NCI-H2227 (cell line): Measurements from ENCODE around the gene OTOA.
"Not testable (repeated sequence)": the region's sequence is repeated elsewhere in the genome, so short reads cannot be mapped to it uniquely, and the experiment has no call there.

Experiments used
- DNase-seq: peaks from one replicate; lab custom pipeline; 2025; ENCODE audit not compliant: unreplicated experiment; lab: John Stamatoyannopoulos, UW

OTOA gene

DNA sequence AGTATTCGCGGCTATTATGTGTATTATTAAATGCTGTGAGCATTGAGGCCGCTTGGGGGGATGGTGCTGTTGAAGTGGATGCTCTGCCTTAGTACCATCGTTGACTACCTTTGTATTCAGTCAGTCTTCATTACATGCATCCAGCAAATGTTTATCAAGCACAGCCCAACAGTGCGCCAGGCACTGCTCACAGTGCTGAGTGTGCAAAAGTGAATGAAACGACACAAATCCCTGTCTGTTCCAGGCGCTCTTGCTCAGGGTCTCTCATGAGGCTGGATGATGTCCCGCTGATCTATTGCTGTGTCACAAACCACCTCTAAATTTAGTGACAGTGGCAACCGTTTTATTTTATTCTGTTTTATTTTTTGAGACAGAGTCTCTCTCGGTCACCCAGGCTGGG lies 53.8 kb downstream of the OTOA start:
- DNase-seq, result no peak

DNA sequence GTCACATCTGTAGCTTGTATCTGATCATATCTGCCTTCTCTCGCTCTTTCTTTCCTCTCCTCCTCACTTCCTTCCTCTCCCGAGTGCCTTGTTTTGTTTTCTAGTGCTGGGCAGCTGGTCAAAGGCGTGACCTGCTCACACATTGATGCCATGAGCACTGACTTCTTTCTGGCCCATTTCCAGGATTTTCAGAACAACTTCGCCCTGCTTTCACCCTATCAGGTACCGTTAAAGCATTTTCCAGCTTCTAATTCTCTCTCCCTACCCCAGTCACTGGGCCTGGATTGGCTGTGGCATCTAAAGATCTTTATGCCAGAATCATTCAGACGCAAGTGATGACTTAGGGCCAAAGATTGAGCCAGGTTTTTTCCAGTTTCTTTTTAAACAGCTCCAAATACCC lies 55.5 kb downstream of the OTOA start:
- DNase-seq, result no peak

DNA sequence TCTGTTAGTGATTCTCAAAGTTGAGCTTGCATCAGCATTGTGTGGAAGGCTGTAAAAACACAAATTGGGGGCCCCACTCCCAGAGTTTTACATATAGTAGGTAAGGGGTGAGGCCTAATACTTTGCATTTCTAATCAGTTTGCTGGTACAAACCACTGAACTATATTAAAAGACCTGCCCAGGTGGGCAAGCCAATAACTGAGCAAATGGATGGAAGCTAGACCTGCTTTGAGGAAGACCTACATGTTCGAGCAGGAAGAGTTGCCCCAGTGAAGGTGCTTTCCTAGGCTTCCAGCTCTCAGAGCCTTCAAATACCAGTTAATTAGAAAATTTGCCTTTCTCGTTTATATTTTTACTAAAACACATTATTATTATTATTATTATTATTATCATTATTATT lies 56.8 kb downstream of the OTOA start:
- no peak for DNase-seq

DNA sequence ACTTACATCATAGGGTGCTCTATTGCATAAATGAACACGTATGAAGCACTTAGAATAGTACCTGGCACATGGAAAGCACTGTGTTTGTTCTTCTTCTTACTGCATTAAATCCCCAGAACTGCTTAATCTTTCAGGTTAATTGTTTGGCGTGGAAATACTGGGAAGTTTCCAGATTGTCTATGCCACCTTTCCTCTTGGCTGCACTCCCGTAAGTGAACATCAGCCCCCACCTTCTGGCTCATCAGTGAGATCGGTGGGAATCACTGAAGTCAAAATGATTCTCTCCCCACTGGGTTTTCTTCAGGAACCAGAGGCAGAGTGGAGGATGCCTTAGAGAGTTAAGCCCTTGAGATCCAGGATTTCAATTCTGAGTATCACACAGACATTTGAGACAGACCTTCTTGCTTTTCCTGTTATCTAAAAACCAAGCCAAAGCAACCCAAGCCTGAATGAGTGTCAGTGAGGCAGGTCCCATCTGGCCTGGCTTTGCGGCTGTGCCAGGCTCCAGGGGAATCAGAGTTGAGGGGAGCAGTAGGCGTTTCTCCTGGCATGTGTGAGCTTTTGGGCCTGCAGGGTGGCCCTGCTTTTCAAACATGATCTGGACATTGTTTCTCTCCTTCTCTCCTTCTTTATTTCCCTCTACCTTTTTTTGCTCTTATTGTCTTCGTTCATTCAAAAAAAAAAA lies 59.1 kb downstream of the OTOA start:
- no peak for DNase-seq

DNA sequence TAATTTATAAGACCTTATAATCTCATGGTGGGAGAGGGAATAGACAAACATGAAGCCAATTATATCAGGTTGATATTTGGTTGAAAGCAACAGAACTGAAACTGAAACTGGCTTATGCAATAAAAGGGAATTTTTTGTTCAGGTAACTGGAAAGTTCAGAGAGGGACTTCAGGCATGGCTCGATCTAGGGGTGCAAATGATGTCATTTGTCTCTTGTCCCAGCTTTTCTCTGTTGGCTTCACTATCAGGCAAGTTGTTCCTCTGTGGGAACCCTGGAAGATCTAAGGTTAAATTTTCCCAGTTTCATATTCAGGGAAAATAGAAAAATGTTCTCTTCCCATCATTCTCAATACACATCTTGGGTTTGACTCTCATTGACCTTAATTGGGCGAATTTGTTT lies 59.8 kb downstream of the OTOA start:
- DNase-seq, result no peak

DNA sequence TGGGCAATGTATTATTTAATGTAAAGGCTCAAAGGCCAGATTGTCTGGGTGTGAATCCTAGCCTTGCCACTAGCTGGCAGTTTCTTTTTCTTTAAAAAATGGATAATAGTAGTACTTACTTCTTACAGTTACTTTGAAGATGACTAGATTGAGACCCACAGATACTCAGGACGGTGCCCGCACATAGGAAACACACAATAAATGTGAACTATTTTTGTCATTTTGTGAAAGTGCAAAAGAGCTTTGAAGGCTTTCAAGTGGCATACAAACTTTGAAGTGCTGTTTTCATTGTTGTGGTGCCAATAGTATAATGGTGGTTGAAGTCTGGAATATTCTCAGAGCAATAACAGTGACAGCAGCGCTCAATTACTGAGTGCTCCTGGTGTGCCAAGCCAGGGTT lies 63.6 kb downstream of the OTOA start:
- no peak for DNase-seq

DNA sequence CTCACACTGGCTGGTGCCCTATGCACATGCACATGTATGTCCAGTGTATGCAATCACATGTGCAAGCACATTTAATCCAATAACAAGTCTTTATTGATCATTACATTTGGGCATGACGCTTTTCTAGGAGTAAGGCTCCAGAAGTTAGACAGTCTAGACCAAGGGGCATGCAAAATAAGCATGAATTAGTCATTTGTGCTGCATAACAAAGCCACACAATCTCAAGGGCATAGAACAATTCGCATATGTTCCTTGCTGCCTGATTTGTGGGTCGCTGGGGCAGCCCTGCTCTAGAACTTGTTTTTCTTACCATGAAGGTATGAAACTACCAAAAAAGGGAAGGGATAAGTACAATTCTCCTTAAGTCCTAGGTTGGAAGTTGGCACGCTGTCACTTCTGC lies 67.5 kb downstream of the OTOA start:
- DNase-seq, result not testable (repeated sequence)

DNA sequence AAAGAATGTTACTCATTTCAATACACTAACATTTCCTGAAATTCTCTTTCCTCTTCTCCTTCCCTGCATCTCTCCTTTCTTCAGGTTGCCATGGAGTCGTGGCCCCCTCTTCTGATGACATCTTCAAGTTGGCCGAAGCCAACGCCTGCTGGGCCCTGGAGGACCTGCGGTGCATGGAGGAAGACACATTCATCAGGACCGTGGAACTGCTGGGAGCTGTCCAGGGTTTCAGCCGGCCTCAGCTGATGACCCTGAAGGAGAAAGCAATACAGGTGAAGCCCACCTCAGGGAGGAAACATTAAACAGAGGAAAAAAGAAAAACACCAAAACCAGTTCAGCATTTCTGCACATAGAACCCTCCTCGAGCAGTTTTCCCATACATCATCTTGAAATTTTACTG lies 76.9 kb downstream of the OTOA start:
- not testable (repeated sequence) for DNase-seq

DNA sequence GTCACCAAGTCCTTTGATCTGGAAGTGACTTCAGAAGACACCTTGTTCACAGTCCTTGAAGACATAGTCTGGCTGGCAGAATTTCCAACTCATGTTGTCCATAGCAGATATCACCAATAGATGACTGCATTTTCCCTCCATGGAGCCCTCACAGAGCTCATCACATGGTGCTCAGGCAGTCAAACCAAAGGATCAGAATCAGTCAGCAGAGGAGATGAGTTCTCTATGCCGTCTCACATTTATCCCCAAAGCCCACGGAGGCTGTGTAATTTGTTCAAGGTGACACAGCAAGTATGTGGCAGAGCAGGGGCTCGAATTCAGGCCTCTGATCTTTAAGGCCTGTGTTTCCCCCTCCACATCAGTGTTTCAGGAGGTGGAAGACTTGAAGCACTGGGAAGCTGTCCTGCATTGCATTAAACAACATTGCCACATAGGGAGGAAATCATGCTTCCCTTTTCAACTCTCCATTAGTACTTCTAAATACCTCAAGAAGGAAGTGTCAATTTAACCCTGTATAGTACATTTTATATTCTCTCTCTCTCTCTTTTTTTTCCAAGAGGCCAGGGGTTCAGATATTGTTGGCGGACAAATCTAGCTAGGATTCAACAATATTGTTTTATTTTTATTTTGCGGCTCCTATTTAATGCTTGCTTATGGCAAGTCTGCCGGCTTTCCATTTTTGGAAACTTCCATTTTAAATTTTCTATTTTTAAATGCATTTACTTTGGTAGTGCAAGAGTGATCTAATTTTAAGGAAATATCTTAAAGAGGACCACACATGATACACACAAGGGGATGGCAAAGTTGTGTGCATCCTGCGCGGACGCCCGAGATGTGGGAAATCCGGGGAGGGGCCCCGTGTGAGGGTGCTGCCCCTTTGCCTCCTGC lies 92.7 kb downstream of the OTOA start:
- not testable (repeated sequence) for DNase-seq

DNA sequence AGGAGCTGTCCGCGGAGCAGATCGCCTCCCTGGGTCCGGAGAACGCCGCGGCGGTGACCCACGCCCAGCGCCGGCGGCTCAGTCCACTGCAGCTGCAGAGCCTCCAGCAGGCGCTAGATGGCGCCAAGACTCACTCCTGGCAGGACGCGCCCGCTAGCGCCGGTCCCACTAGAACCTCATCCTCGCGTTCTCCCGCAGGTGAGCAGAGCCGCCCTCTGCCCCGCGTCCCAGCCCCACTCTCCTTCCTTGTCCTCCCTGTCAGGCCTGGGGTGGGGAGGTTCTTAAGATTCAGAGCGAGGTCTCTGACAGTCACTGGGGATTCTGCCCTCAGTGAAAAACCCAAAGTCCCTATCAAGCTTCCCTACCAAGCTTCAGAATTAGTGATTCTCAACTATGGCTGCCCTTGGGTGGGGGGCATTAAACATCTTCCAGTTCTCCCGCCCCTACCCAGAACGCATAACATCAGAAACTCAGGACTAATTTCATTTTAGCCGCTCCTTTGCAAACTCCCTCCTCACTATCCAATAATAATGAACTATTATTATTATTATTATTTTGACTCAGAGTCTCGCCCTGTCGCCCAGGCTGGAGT lies 93.4 kb downstream of the OTOA start:
- DNase-seq, result not testable (repeated sequence)

DNA sequence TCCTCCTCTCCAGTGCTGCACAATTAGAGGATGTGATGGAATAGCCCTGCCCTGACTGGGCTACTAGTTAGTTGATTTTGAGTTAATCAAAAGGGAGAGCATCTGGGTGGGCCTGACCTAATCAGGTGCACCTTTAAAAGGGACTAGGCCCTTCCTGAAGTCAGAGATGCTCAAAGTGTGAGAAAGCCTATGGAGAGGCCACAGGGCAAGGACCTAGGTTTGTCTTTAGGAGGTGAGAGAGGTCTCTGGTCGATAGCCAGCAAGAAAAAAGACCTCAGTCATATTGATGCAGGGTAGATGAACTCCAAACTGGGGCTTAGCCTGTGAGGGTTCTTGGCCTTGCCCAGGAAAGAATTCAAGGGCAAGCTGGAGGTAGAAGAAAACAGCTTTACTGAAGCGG lies 104.5 kb downstream of the OTOA start:
- DNase-seq, result not testable (repeated sequence)

DNA sequence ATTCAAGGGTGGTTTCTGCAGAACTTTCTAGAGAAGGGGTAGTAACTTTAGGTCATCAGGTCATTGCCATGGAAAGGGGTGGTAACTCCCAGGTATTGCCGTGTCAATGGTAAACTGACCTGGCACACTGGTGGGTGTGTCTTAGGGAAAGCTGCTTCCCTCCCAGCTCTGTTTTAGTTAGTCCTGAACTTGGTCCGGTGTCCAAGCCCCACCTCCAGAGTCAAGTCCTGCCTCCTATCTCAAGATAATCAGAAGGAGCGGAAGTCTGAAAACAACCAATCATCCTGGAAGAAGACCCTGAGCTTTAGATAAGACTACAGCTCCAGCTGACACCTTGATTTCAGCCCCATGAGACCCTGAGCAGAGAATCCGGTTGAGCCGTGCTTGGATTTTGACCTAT lies 105.0 kb downstream of the OTOA start:
- not testable (repeated sequence) for DNase-seq

DNA sequence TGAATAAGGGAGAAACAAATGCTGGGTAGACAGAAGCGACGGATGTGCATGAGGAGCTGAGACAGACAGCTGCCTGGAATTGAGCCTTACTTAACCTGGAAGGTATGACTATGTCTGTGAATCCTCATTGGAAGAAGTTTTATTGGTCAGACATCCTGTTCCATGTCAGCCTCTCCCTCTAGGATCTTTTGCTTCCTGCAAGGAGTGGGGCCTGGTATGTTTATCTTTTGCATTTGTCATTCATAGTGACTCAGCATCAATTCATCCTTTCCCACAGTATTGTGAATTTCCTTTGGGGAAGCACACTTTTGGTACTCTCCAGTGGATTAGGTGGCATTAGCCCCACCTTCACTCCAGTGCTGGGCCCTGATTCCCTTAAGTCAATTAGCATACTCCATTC lies 105.5 kb downstream of the OTOA start:
- DNase-seq, result not testable (repeated sequence)

DNA sequence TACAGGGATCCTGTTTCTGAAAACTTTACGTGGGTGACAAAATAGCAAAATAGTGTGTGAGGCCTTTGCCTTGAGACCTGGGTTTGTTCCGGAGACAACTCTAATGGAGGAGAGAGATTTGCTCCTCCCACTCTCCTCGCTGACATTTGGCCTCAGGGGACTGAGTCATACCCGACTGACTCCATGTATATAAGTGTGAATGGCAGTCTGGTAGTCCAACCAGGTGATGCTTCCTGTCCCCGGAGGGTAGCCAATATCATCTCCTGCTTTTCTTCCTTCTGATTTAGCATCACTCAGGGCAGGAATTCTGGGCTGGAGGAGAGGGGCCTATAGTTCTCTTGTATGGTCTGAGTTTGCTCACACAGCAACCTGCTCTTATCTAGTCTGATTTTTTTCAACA lies 106.8 kb downstream of the OTOA start:
- not testable (repeated sequence) for DNase-seq

DNA sequence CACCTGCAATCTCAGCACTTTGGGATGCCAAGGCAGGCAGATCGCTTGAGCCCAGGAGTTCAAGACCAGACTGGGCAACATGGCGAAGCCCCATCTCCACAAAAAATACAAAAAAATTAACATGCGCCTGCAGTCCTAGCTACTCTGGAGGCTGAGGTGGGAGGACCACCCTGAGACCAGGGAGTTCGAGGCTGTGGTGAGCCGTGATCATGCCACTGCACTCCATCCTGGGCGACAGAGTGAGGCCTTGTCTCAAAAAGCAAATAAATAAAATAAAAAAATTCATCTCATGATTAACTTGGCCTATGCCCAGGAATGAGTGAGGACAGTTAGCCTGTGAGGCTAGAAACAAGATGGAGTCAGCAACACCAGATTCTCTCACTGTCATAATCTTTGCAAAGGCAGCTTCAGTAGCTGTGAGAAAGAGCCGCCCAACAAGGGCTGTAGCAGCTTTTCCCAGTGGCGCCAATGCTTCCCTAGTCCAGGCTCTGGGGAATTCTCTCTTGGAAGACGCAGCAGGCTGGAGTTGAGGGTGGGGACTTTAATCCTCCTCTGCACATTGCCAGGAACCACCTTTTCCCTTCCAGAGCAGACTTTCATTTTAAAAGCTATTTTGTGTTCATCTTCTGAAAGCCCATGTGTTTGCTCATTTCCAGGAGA lies 108.9 kb downstream of the OTOA start:
- peak; percentile 11 for DNase-seq

DNA sequence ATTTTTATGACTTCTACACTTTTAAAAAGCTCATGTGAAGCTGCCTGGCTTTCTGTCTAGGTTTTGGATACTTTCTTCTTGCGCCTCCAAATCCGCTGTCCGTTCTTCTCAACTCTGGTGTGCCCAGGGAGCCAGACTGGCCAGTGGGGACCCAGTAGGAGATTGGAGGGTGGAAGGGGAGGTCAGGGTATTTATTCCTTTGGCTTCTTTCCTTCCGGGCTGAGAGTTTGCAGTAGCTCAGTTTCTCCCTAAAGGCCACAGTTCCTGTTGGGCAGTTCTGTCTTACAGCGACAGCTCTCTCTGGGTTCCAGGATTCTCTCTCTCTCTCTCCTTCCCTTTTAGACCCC lies 109.4 kb downstream of the OTOA start:
- DNase-seq, result not testable (repeated sequence)

DNA sequence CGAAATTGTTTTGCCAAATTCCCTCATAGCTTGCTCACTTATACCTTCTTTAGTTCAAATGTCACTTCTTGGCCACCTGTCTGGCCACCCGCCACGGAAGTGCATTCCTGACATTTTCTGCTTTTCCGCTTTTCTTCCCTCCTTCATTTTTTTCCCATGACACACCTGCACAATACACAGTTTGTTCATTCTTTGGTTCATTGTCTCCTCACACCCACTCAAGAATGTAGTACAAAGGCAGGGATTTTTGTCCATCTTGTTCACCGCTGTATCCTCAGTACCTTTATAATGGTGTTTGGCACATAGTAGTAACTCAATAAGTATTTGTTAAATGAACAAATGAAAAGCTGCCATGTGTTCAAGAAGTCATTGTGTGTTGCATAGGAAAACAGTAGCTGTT lies 116.8 kb downstream of the OTOA start:
- DNase-seq, result not testable (repeated sequence)

DNA sequence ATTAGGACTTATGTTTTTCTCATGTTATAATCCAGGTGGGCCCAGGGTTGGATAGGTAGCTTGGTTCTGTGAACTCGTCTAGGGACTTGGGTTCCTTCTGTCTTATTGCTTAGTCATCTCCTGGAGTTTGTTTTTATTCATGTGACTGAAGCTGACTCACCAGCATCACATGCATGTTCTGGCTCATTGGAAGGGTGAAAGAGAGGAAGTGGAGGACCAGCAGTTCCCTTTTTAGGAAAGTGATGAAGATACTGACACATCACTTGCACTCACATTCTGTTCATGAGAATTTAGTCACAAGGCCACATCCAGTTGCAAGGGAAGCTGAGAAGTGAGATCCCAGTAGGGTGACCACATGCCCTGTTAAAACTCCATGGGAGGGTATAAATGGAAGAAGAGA lies 126.7 kb downstream of the OTOA start:
- DNase-seq, result not testable (repeated sequence)

DNA sequence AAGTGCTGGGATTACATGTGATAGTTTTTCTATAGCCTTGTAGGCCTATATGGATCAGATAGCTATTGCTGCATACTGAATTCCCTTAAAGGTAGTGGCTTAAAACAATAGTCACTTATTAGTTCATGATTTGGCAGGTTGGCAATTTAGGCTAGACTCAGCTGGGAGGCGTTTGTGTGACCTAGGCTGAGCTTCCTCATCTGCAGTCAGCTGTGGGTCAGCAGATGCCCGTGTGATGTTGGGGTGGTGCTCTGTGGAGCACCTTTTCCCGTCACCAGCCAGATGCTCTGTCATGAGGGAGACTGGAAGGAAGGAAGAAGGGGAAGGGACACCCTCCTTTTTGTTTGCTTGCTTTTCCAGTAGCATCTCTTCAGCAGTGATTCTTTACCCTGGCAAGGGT lies 129.5 kb downstream of the OTOA start:
- DNase-seq, result not testable (repeated sequence)

DNA sequence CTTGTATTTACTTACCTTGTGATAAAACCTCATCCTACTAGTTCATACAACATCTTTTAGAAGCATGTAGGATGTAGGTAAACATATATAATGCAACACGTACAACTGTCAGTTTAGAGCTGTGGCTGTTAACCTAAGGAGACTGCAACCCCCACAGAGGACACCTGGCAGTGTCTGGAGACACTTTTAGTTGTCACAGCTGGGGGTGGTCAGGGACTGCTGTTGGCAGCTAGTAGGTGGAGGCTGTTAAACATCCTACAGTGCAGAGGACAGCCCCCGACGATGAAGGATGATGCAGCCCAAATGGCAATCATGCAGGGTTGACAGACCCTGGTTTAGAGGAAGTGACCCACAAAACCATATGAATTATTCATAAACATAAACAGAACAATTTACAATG lies 134.8 kb downstream of the OTOA start:
- not testable (repeated sequence) for DNase-seq

DNA sequence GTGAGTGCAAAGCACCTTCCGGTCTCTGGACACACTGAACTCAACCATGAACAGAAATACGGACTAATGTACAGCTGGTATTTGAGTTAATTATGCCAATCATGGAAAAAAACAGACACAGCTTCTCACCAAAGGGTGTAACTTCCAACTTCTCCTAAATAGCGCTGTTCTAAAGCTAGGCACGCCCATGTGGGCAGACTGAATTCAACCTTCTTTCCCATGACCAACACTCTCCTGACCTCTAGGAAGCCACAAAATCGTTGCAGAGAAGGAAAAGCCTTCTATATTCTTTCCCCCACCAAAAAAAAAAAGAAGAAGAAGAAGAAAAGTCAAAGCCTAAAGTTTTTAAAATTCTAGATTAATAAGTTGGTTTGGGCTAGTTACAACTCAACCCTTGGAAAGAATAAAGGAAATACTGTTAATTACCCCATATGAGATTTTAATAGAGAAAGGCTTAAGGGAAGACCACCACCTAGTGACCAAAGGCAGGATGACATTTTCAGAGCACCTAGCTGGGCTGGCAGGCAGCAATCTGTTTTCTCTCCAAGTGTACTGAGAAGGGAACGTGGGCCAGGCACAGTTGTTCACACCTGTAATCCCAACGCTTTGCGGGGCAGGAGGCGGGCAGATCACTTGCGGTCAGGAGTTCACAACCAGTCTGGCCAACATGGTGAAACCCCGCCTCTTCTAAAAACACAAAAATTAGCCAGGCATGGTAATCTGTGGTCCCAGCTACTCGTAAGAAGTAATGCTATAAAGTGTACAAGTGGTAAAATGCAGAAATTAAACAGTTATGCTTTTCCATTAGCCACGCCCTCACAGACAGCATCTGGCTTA lies 138.0 kb downstream of the OTOA start:
- DNase-seq, result peak; percentile 41
